Small intestine (tissue), 7 donors: Measurements from ENCODE around the gene SYT15. TPM values are rescaled to one million over a fixed set of nuclear protein-coding genes. Genes with fewer than 3 reads are reported as not detected.
"Not testable (repeated sequence)": the region's sequence is repeated elsewhere in the genome, so short reads cannot be mapped to it uniquely, and the experiment has no call there.

Source experiments
- DNase-seq, 2 donors: peaks; one replicate each; pipeline versions ENCODE4 v3.0.0 to v3.0.0-alpha.2; 2013
- FAIRE-seq: peaks from 2 replicates; lab custom pipeline; 2012; peaks lifted over from hg19 to GRCh38; lab: Jason Lieb, UNC
- H3K27ac ChIP-seq, 3 donors: one replicate each; pipeline ENCODE4 v1.5.1; 2013; ENCODE audit warnings: low read length in 2 of 3, mild to moderate bottlenecking in 2 of 3, control low read depth in 1 of 3, inconsistent platforms in 1 of 3, low read depth in 1 of 3, moderate library complexity in 1 of 3
- H3K27me3 ChIP-seq, 3 donors: one replicate each; pipeline ENCODE4 v1.6.1; 2013; ENCODE audit warnings: low read length in 3 of 3, inconsistent platforms in 1 of 3; ENCODE audit not compliant: control insufficient read depth in 3 of 3, insufficient read depth in 3 of 3
- H3K36me3 ChIP-seq, 3 donors: one replicate each; pipeline ENCODE4 v1.6.1; 2013; ENCODE audit warnings: low read length in 3 of 3, inconsistent platforms in 1 of 3, low read depth in 1 of 3, mild to moderate bottlenecking in 1 of 3, moderate library complexity in 1 of 3; ENCODE audit not compliant: control insufficient read depth in 3 of 3, insufficient read depth in 2 of 3
- H3K4me1 ChIP-seq, 3 donors: one replicate each; pipeline ENCODE4 v1.6.1; 2013; ENCODE audit warnings: low read length in 2 of 3, inconsistent platforms in 1 of 3, low read depth in 1 of 3, mild to moderate bottlenecking in 1 of 3, moderate library complexity in 1 of 3; ENCODE audit not compliant: control insufficient read depth in 3 of 3, insufficient read depth in 2 of 3
- H3K4me3 ChIP-seq, 3 donors: one replicate each; pipeline ENCODE4 v1.5.1; 2013; ENCODE audit warnings: low read length in 3 of 3, control low read depth in 1 of 3, inconsistent platforms in 1 of 3, low read depth in 1 of 3, mild to moderate bottlenecking in 1 of 3, moderate library complexity in 1 of 3
- H3K9me3 ChIP-seq, 2 donors: one replicate each; pipeline ENCODE4 v1.6.1; 2013; ENCODE audit warnings: low read depth in 1 of 2, low read length in 1 of 2; ENCODE audit not compliant: control insufficient read depth in 2 of 2, insufficient read depth in 1 of 2
- WGBS, 3 donors: extraction: QIAGEN DNeasy Blood & Tissue Kit; methylation state at CpG; one replicate each; pipeline ENCODE4 v1.1.7; 2013; 5-methylcytosine and 5-hydroxymethylcytosine counted together
- polyA plus RNA-seq, 4 donors: library from polyadenylated mRNA; stranded (reverse) in 3 of 4; unstranded in 1 of 4; fragments of 200-250 nt in 3 of 4; fragments of 120-200 nt in 1 of 4; gene quantifications; one replicate each; pipeline versions ENCODE4 v1.2.1 to v1.2.3, GENCODE V29; 2013
- donor health status: healthy with polysubstance abuse.
- donor health status: control.
- donor health status: control.
- donor health status: Bipolar disorder and iron deficiency.
- donor health status: healthy.

SYT15 gene
- polyA plus RNA-seq, 4 donors, result 0.27 to 2.9 (median 1.7) TPM; not detected in 1

- not testable (repeated sequence) for H3K9me3 ChIP-seq, H3K4me1 ChIP-seq, H3K27me3 ChIP-seq, H3K36me3 ChIP-seq, FAIRE-seq, H3K27ac ChIP-seq, DNase-seq
- 0 to 1% (median 0%) methylated on average over 4 to 7 of the region's 63 CpGs for WGBS, 3 donors
- H3K4me3 ChIP-seq, result peak overlapping the region in 1 of 3 donors; percentile 27
Measured at GRCh38 chr10:46635364-46635959, 56.5 kb downstream of the SYT15 start.

- H3K9me3 ChIP-seq, H3K4me3 ChIP-seq, H3K36me3 ChIP-seq, FAIRE-seq, DNase-seq, H3K27me3 ChIP-seq, H3K27ac ChIP-seq, H3K4me1 ChIP-seq: not testable (repeated sequence)
Measured at GRCh38 chr10:46640005-46640404, 61.1 kb downstream of the SYT15 start.

Other genes starting within 250 kb of the SYT15 start
- under 1 TPM in 1 of 4 donors, not detected in 3; 0.03 TPM for gene ANXA8L1, start 203.4 kb upstream of the SYT15 start, polyA plus RNA-seq
- gene NPY4R, start 113.2 kb upstream of the SYT15 start, polyA plus RNA-seq, result under 1 TPM in 2 of 4 donors, not detected in 2; 0.73 to 0.78 TPM
- 10 to 100 TPM; 13.9 to 33.5 (median 20.1) TPM for gene GPRIN2, start 22.5 kb upstream of the SYT15 start, polyA plus RNA-seq